HG03575 (cell line): ENCODE results near the gene KIRREL3.

Source experiments
- ATAC-seq: cut with Tn5 transposase; IDR thresholded peaks from one replicate; pipeline ENCODE4 v1.9.1; 2021; ENCODE audit not compliant: unreplicated experiment, insufficient number of reproducible peaks, low FRiP score; ENCODE audit errors: extremely low read depth

Gene KIRREL3

GRCh38 chr11:127000981-127001380 is 411 bp upstream of the KIRREL3 start:
- ATAC-seq: no peak

GRCh38 chr11:126999366-126999765 is 1.2 kb downstream of the KIRREL3 start:
- ATAC-seq: no peak

GRCh38 chr11:126997641-126998040 is 2.9 kb downstream of the KIRREL3 start:
- no peak for ATAC-seq

- no peak for ATAC-seq
Measured at GRCh38 chr11:126997196-126997595, 3.4 kb downstream of the KIRREL3 start.

- ATAC-seq: no peak
Measured at GRCh38 chr11:126996036-126996804, 4.3 kb downstream of the KIRREL3 start.

GRCh38 chr11:126993599-126993998 is 7.0 kb downstream of the KIRREL3 start:
- no peak for ATAC-seq

- no peak for ATAC-seq
Measured at GRCh38 chr11:126992804-126993111, 7.8 kb downstream of the KIRREL3 start.

GRCh38 chr11:126992065-126992803 is 8.3 kb downstream of the KIRREL3 start:
- no peak for ATAC-seq

- no peak for ATAC-seq
Measured at GRCh38 chr11:126991596-126991995, 9.0 kb downstream of the KIRREL3 start.

- ATAC-seq: no peak
Measured at GRCh38 chr11:126990716-126991480, 9.7 kb downstream of the KIRREL3 start.

- ATAC-seq: no peak
Measured at GRCh38 chr11:126989942-126990715, 10.4 kb downstream of the KIRREL3 start.

GRCh38 chr11:126988655-126989054 is 11.9 kb downstream of the KIRREL3 start:
- ATAC-seq: no peak

- no peak for ATAC-seq
Measured at GRCh38 chr11:126981635-126982034, 18.9 kb downstream of the KIRREL3 start.

GRCh38 chr11:126978911-126979310 is 21.7 kb downstream of the KIRREL3 start:
- no peak for ATAC-seq

- no peak for ATAC-seq
Measured at GRCh38 chr11:126978165-126978564, 22.4 kb downstream of the KIRREL3 start.

GRCh38 chr11:126973051-126973450 is 27.5 kb downstream of the KIRREL3 start:
- no peak for ATAC-seq

GRCh38 chr11:126971305-126971704 is 29.3 kb downstream of the KIRREL3 start:
- ATAC-seq: no peak

GRCh38 chr11:126969865-126970479 is 30.6 kb downstream of the KIRREL3 start:
- ATAC-seq: no peak

- no peak for ATAC-seq
Measured at GRCh38 chr11:126968915-126969314, 31.7 kb downstream of the KIRREL3 start.
